Neutrophil (primary cell): ENCODE data around the gene MUL1.

Experiments
- H3K27ac ChIP-seq: fragments of 200-600 bp; sonication (generic); 2 replicates; pipeline ENCODE4 v1.5.1; 2016; ENCODE audit warnings: mild to moderate bottlenecking, moderate library complexity
- H3K27me3 ChIP-seq: fragments of 200-600 bp; sonication (generic); 2 replicates; pipeline ENCODE4 v1.6.0; 2016; ENCODE audit warnings: mild to moderate bottlenecking
- H3K36me3 ChIP-seq: fragments of 200-600 bp; sonication (generic); 2 replicates; pipeline ENCODE4 v1.5.1; 2017
- H3K4me1 ChIP-seq, 2 experiments: fragments of 200-600 bp in 1 of 2; sonication (generic) in 1 of 2; 1 replicate in 1 of 2; 2 replicates in 1 of 2; pipeline versions ENCODE4 v1.5.1 to v1.6.1; 2013 to 2016; ENCODE audit warnings: low read depth in 1 of 2, low read length in 1 of 2, mild to moderate bottlenecking in 1 of 2, moderate library complexity in 1 of 2; ENCODE audit not compliant: control insufficient read depth in 1 of 2, insufficient read depth in 1 of 2
- H3K4me3 ChIP-seq, 2 experiments: fragments of 200-600 bp in 1 of 2; sonication (generic) in 1 of 2; 1 replicate in 1 of 2; 2 replicates in 1 of 2; pipeline ENCODE4 v1.5.1; 2013 to 2016; ENCODE audit warnings: low read depth in 1 of 2, low read length in 1 of 2, mild to moderate bottlenecking in 1 of 2, moderate library complexity in 1 of 2
- H3K9me3 ChIP-seq: fragments of 200-600 bp; sonication (generic); 2 replicates; pipeline ENCODE4 v1.5.1; 2016
- CTCF ChIP-seq: fragments of 200-600 bp; sonication (generic); IDR thresholded peaks from 2 replicates; pipeline ENCODE4 v1.5.1; 2016; ENCODE audit warnings: antibody characterized with exemption

The MUL1 gene

GRCh38 chr1:20474996-20475395 lies 33.0 kb downstream of the MUL1 start:
- H3K4me3 ChIP-seq = no peak overlapping the region
- H3K4me1 ChIP-seq = no peaks in the 10 kb centered on the region
- H3K9me3 ChIP-seq = no peaks in the 10 kb centered on the region
- no peaks in the 10 kb centered on the region for H3K36me3 ChIP-seq
- TF ChIP-seq CTCF = no peak
- H3K27ac ChIP-seq = no peak overlapping the region
- H3K27me3 ChIP-seq = peaks cover 97% of the 10 kb centered on the region

GRCh38 chr1:20474333-20474975 lies 33.5 kb downstream of the MUL1 start:
- Histone ChIP-seq H3K4me1 (no peaks in the 10 kb centered on the region), H3K9me3 (no peaks in the 10 kb centered on the region), H3K4me3 (no peak overlapping the region), H3K36me3 (no peaks in the 10 kb centered on the region), H3K27ac (no peak overlapping the region), H3K27me3 (peaks cover 95% of the 10 kb centered on the region)
- no peak for TF ChIP-seq CTCF

GRCh38 chr1:20473894-20474293 lies 34.1 kb downstream of the MUL1 start:
- no peak for TF ChIP-seq CTCF
- H3K27me3 ChIP-seq = peaks cover 95% of the 10 kb centered on the region
- no peaks in the 10 kb centered on the region for H3K36me3 ChIP-seq
- no peaks in the 10 kb centered on the region for H3K9me3 ChIP-seq
- no peaks in the 10 kb centered on the region for H3K4me1 ChIP-seq
- H3K4me3 ChIP-seq = no peak overlapping the region
- H3K27ac ChIP-seq = no peak overlapping the region

- H3K36me3 ChIP-seq = no peaks in the 10 kb centered on the region
- H3K9me3 ChIP-seq = no peaks in the 10 kb centered on the region
- H3K4me1 ChIP-seq = no peaks in the 10 kb centered on the region
- no peak for TF ChIP-seq CTCF
- peaks cover 94% of the 10 kb centered on the region for H3K27me3 ChIP-seq
- H3K4me3 ChIP-seq = no peak overlapping the region
- no peak overlapping the region for H3K27ac ChIP-seq
Measured at GRCh38 chr1:20472860-20473711, 34.9 kb downstream of the MUL1 start.

- no peak overlapping the region for H3K27ac ChIP-seq
- no peak for TF ChIP-seq CTCF
- H3K4me1 ChIP-seq = no peaks in the 10 kb centered on the region
- H3K36me3 ChIP-seq = no peaks in the 10 kb centered on the region
- no peaks in the 10 kb centered on the region for H3K9me3 ChIP-seq
- peaks cover 92% of the 10 kb centered on the region for H3K27me3 ChIP-seq
- H3K4me3 ChIP-seq = no peak overlapping the region
Measured at GRCh38 chr1:20472121-20472520, 35.8 kb downstream of the MUL1 start.
